Neuronal stem cell (in vitro differentiated cells): Measurements from ENCODE around the gene KCNE4.

ENCODE experiments used
- DNase-seq: peaks from one replicate; pipeline ENCODE4 v3.0.0-alpha.2; 2013; ENCODE audit warnings: low spot score
- H2AFZ ChIP-seq: one replicate; pipeline ENCODE4 v1.6.1; 2013; ENCODE audit warnings: mild to moderate bottlenecking, low read length, inconsistent platforms
- H2AK5ac ChIP-seq: 2 replicates; pipeline ENCODE4 v1.6.1; 2013; ENCODE audit warnings: low read depth, mild to moderate bottlenecking, inconsistent platforms, low read length, moderate library complexity, mixed read lengths
- H2BK120ac ChIP-seq: 2 replicates; pipeline ENCODE4 v1.6.1; 2013; ENCODE audit warnings: low read depth, mild to moderate bottlenecking, inconsistent platforms, low read length, moderate library complexity, mixed read lengths
- H2BK12ac ChIP-seq: one replicate; pipeline ENCODE4 v1.6.1; 2013; ENCODE audit warnings: low read length, inconsistent platforms
- H2BK15ac ChIP-seq: 2 replicates; pipeline ENCODE4 v1.6.1; 2013; ENCODE audit warnings: mild to moderate bottlenecking, low read length, inconsistent platforms, mixed read lengths
- H2BK5ac ChIP-seq: one replicate; pipeline ENCODE4 v1.6.1; 2013; ENCODE audit warnings: inconsistent platforms, mild to moderate bottlenecking, low read length, moderate library complexity
- H3K14ac ChIP-seq: one replicate; pipeline ENCODE4 v1.6.1; 2013; ENCODE audit warnings: low read length, inconsistent platforms
- H3K18ac ChIP-seq: 2 replicates; pipeline ENCODE4 v1.6.1; 2013; ENCODE audit warnings: low read length, inconsistent platforms
- H3K23ac ChIP-seq: 2 replicates; pipeline ENCODE4 v1.6.1; 2013; ENCODE audit warnings: low read depth, mild to moderate bottlenecking, mixed read lengths, low read length, inconsistent platforms; ENCODE audit not compliant: poor library complexity
- H3K27ac ChIP-seq: replicated peaks from 3 replicates; pipeline ENCODE4 v1.5.1; 2013; ENCODE audit warnings: low read length, inconsistent platforms
- H3K27me3 ChIP-seq, 3 experiments: 2 replicates each; pipeline ENCODE4 v1.6.1; 2013; ENCODE audit warnings: low read length in 3 of 3, mild to moderate bottlenecking in 2 of 3, inconsistent platforms in 1 of 3, low read depth in 1 of 3, mixed read lengths in 1 of 3, moderate library complexity in 1 of 3; ENCODE audit not compliant: control insufficient read depth in 3 of 3, insufficient read depth in 3 of 3
- H3K36me3 ChIP-seq, 2 donors: replicated peaks in 1 of 2; 2 replicates each; pipeline ENCODE4 v1.6.1; 2013; ENCODE audit warnings: low read length in 2 of 2; ENCODE audit not compliant: control insufficient read depth in 2 of 2, insufficient read depth in 2 of 2
- H3K4ac ChIP-seq: 2 replicates; pipeline ENCODE4 v1.6.1; 2013; ENCODE audit warnings: inconsistent platforms, mild to moderate bottlenecking, low read length, moderate library complexity
- H3K4me1 ChIP-seq, 2 donors: 1 replicate in 1 of 2; 2 replicates in 1 of 2; pipeline ENCODE4 v1.6.1; 2013; ENCODE audit warnings: low read length in 2 of 2, low read depth in 1 of 2; ENCODE audit not compliant: control insufficient read depth in 2 of 2, insufficient read depth in 1 of 2
- H3K4me2 ChIP-seq: one replicate; pipeline ENCODE4 v1.6.1; 2013; ENCODE audit warnings: mild to moderate bottlenecking, low read length, inconsistent platforms; ENCODE audit not compliant: insufficient read depth, poor library complexity, severe bottlenecking
- H3K4me3 ChIP-seq, 2 donors: 2 replicates each; pipeline ENCODE4 v1.5.1; 2013; ENCODE audit warnings: low read length in 2 of 2, mild to moderate bottlenecking in 2 of 2, inconsistent platforms in 1 of 2, moderate library complexity in 1 of 2
- H3K79me1 ChIP-seq: one replicate; pipeline ENCODE4 v1.6.1; 2013; ENCODE audit warnings: low read depth, mild to moderate bottlenecking, inconsistent platforms, low read length, moderate library complexity
- H3K9ac ChIP-seq: one replicate; pipeline ENCODE4 v1.6.1; 2013; ENCODE audit warnings: mild to moderate bottlenecking, low read depth, low read length, inconsistent platforms; ENCODE audit not compliant: poor library complexity
- H3K9me3 ChIP-seq, 2 donors: replicated peaks in 1 of 2; 2 replicates each; pipeline versions ENCODE3 to v1.6.1; 2013; ENCODE audit warnings: low read length in 2 of 2, mild to moderate bottlenecking in 2 of 2, inconsistent platforms in 1 of 2, low read depth in 1 of 2, mixed read lengths in 1 of 2, moderate library complexity in 1 of 2; ENCODE audit not compliant: control insufficient read depth in 2 of 2, insufficient read depth in 1 of 2
- H4K8ac ChIP-seq: one replicate; pipeline ENCODE4 v1.6.1; 2013; ENCODE audit warnings: low read depth, mild to moderate bottlenecking, inconsistent platforms, low read length, moderate library complexity
- H4K91ac ChIP-seq: one replicate; pipeline ENCODE4 v1.6.1; 2013; ENCODE audit warnings: low read length, low read depth, mild to moderate bottlenecking, inconsistent platforms; ENCODE audit not compliant: poor library complexity
- whole genome bisulfite sequencing, 2 donors: extraction: QIAGEN DNeasy Blood & Tissue Kit; methylation state at CpG; one replicate each; pipeline ENCODE4 v1.1.7; 2013; ENCODE audit warnings: missing lambda C conversion rate in 2 of 2, mixed read lengths in 1 of 2; ENCODE audit not compliant: insufficient read length in 2 of 2, insufficient replicate concordance in 1 of 2; ENCODE audit errors: extremely low coverage in 2 of 2; 5-methylcytosine and 5-hydroxymethylcytosine counted together

KCNE4 gene

DNA sequence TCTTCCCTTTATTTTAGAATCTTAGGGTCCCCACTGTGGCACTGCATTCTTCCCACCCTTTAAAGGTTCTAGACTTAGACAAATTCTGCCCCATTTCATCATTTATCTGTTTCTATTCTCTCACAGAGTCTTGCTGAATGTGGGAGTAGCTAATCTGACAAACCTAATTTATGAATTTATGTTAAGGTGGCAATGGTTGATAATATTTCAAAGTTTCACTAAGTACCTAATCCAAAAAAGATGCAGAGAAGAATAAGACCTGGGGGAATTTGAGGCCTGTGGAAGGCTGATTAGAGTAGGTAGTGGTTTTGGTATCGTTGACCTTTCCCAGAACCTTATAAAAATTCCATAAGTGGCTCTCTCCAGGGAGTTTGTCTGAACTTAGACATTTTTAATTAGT, 18.0 kb downstream of the KCNE4 start:
- H3K23ac ChIP-seq, result no peak overlapping the region
- H2BK15ac ChIP-seq, result no peak overlapping the region
- H3K9me3 ChIP-seq, result no peaks in the 10 kb centered on the region
- H3K4me3 ChIP-seq, result no peak overlapping the region
- no CpG with 5 or more reads among the region's 1 CpG for WGBS, 2 donors
- H4K8ac ChIP-seq, result no peak overlapping the region
- no peak overlapping the region for H4K91ac ChIP-seq
- no peak overlapping the region for H3K9ac ChIP-seq
- H2AFZ ChIP-seq, result no peak overlapping the region
- H2BK5ac ChIP-seq, result no peak overlapping the region
- no peaks in the 10 kb centered on the region for H3K4me1 ChIP-seq
- no peaks in the 10 kb centered on the region for H3K36me3 ChIP-seq
- no peak for DNase-seq
- no peaks in the 10 kb centered on the region for H3K79me1 ChIP-seq
- no peak overlapping the region for H3K4me2 ChIP-seq
- H2BK12ac ChIP-seq, result no peak overlapping the region
- H2BK120ac ChIP-seq, result no peak overlapping the region
- H3K27ac ChIP-seq, result no peak overlapping the region
- H3K4ac ChIP-seq, result no peak overlapping the region
- no peaks in the 10 kb centered on the region for H3K27me3 ChIP-seq
- H3K18ac ChIP-seq, result no peak overlapping the region
- no peak overlapping the region for H3K14ac ChIP-seq
- no peak overlapping the region for H2AK5ac ChIP-seq

DNA sequence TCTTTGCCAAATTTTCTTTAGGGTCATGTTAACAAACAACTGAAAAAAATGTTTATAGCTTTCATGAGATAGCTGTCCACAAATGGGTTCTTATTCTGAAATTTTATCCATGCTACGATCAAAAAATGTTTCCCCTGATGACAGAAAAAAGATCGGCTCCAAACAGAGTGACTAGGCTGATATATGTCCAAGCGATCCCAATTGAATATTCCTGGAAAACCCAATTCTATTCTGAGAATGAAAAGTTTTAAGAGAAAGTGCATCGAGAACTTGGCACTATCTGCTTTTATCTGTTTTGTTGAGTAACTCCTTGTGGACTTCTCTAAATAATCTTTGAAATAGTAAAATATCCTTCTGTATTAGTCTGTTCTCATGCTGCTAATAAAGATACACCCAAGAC, 19.1 kb downstream of the KCNE4 start:
- H2AK5ac ChIP-seq, result no peak overlapping the region
- H3K4ac ChIP-seq, result no peak overlapping the region
- no peak overlapping the region for H3K9ac ChIP-seq
- H3K14ac ChIP-seq, result no peak overlapping the region
- no peak overlapping the region for H3K27ac ChIP-seq
- DNase-seq, result no peak
- no peak overlapping the region for H3K4me2 ChIP-seq
- WGBS, 2 donors, result no CpG with 5 or more reads among the region's 4 CpGs
- no peak overlapping the region for H3K18ac ChIP-seq
- no peaks in the 10 kb centered on the region for H3K36me3 ChIP-seq
- H2BK15ac ChIP-seq, result no peak overlapping the region
- H4K8ac ChIP-seq, result no peak overlapping the region
- no peak overlapping the region for H2BK12ac ChIP-seq
- no peak overlapping the region for H2BK5ac ChIP-seq
- H3K4me1 ChIP-seq, result no peaks in the 10 kb centered on the region
- H4K91ac ChIP-seq, result no peak overlapping the region
- H3K4me3 ChIP-seq, result no peak overlapping the region
- H3K23ac ChIP-seq, result no peak overlapping the region
- H3K79me1 ChIP-seq, result no peaks in the 10 kb centered on the region
- H3K27me3 ChIP-seq, result no peaks in the 10 kb centered on the region
- no peak overlapping the region for H2BK120ac ChIP-seq
- no peaks in the 10 kb centered on the region for H3K9me3 ChIP-seq
- H2AFZ ChIP-seq, result no peak overlapping the region

DNA sequence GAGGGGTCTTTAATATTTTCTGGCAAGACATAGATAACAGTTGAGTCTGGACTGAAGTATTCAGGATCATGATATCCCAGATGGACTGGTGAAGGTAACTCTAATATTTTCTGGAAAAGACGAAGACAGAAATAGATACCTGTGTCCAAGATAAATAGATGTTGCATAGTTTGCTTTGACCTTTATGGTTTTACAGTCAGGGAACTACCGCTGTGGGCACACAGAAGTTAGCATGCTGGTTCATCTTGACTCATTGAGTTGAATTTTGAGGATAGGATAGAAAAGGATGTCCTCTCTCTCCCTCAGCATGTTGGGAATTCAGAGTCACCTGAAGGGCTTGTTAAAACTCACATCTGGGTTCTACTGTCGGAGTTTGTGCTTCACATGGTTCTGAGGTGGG, 20.8 kb downstream of the KCNE4 start:
- Histone ChIP-seq H3K27ac (no peak overlapping the region), H3K79me1 (no peaks in the 10 kb centered on the region), H2BK12ac (no peak overlapping the region), H2BK120ac (no peak overlapping the region), H3K36me3 (no peaks in the 10 kb centered on the region), H3K4me2 (no peak overlapping the region), H3K27me3 (no peaks in the 10 kb centered on the region), H4K8ac (no peak overlapping the region), H2AFZ (no peak overlapping the region), H3K23ac (no peak overlapping the region), H3K4me3 (no peak overlapping the region), H3K9me3 (no peaks in the 10 kb centered on the region), H4K91ac (no peak overlapping the region), H3K18ac (no peak overlapping the region), H2BK15ac (no peak overlapping the region), H2BK5ac (no peak overlapping the region), H3K9ac (no peak overlapping the region), H3K4ac (no peak overlapping the region), H3K4me1 (no peaks in the 10 kb centered on the region), H3K14ac (no peak overlapping the region), H2AK5ac (no peak overlapping the region)
- no CpG with 5 or more reads among the region's 3 CpGs for WGBS, 2 donors
- no peak for DNase-seq

DNA sequence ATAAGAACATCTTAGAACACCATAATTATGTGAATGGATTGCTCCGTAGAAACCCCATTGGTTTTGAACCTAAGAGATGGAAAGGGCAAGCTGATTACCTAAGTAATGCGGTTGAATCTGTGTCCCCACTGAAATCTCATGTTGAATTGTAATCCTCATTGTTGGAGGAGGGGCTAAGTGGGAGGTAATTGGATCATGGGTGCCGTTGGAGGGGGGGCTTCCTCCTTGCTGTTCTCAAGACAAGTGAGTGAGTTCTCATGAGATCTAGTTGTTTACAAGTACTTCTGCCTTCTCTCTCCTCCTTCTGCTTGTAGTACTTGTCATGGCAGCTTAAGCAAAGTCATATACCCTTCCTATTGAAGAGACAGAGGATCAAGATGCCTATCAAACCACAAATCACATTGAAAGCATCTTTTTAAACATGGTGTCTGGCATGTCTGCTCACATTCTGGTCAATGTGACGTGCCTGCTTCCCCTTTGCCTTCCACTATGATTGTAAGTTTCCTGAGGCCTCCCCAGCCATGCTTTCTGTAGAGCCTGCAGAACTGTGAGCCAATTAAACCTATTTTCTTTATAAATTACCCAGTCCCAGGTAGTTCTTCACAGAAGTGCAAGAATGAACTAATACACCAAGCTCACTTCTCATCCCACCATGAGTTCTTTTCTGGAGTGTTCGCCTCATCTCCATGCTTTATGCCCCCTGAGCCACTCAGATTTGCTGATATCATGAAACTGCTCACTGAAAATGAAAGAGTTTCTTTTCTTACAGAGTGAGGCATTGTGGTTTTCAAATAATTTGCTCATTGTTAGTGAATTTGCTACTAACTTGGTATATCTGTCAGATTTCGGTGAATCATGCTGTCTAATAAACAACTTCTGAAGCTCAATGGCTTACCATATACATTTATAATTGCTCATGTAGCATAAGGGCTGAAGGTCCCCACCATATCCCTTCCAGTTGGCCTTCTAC, 23.6 kb downstream of the KCNE4 start:
- DNase-seq, result no peak
- H3K18ac ChIP-seq, result no peak overlapping the region
- H3K4me1 ChIP-seq, result no peaks in the 10 kb centered on the region
- no peaks in the 10 kb centered on the region for H3K9me3 ChIP-seq
- no peak overlapping the region for H3K4ac ChIP-seq
- H2AFZ ChIP-seq, result no peak overlapping the region
- H3K27me3 ChIP-seq, result no peaks in the 10 kb centered on the region
- H3K14ac ChIP-seq, result no peak overlapping the region
- H3K9ac ChIP-seq, result no peak overlapping the region
- no peak overlapping the region for H3K4me2 ChIP-seq
- H2BK15ac ChIP-seq, result no peak overlapping the region
- H3K79me1 ChIP-seq, result no peaks in the 10 kb centered on the region
- H3K36me3 ChIP-seq, result no peaks in the 10 kb centered on the region
- WGBS, 2 donors, result no CpG with 5 or more reads among the region's 6 CpGs
- no peak overlapping the region for H4K8ac ChIP-seq
- no peak overlapping the region for H2AK5ac ChIP-seq
- no peak overlapping the region for H3K27ac ChIP-seq
- no peak overlapping the region for H2BK120ac ChIP-seq
- H4K91ac ChIP-seq, result no peak overlapping the region
- H3K4me3 ChIP-seq, result no peak overlapping the region
- no peak overlapping the region for H2BK12ac ChIP-seq
- no peak overlapping the region for H3K23ac ChIP-seq
- no peak overlapping the region for H2BK5ac ChIP-seq
